ENCODE data around the gene BEND3. TPM values are rescaled to one million over a fixed set of nuclear protein-coding genes. Genes with fewer than 3 reads are reported as not detected.

BEND3 gene
- total and polyA plus RNA-seq, 8 donors, result 0.58 to 10.4 (median 2.5) TPM

DNA sequence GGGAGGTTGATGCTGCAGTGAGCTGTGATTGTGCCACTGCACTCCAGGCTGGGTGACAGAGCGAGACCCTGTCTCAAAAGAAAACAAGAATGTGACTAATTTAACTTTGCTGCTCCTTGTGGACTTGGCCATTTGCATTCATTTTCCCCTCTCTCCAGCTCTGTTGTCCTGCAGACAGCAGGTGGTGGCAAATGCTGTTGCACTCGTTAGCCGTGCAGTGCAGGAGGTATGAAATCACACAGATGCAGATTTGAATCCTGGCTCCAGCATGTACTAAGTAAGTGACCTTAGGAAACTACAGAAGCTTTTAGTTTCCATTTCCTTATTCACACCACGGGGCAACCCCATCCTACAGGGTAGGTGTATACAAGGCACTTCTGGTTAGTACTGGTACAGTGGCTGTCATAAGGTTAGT, 9.6 kb upstream of the BEND3 start:
- H3K9me3 ChIP-seq, result no peaks in the 10 kb centered on the region
- DNase-seq, result no peak
- H3K4me1 ChIP-seq, result no peaks in the 10 kb centered on the region
- intact Hi-C loops (cut with DNase I; ENCODE audit: low total_unique reads), result no loop called here
- TF ChIP-seq EP300 (IDR thresholded peaks at IDR 0.05), result no peak
- TF ChIP-seq POLR2AphosphoS5 (IDR thresholded peaks at IDR 0.05), result no peak
- no peak for TF ChIP-seq POLR2A (IDR thresholded peaks at IDR 0.05)
- TF ChIP-seq CTCF (IDR thresholded peaks at IDR 0.05), result no peak
- H3K4me3 ChIP-seq, result no peak overlapping the region
- 35 to 50% (median 44%) methylated on average over 4 of the region's 4 CpGs for WGBS, 5 donors
- H3K36me3 ChIP-seq, result no peaks in the 10 kb centered on the region
- no peak overlapping the region for H3K27ac ChIP-seq
- H3K27me3 ChIP-seq, result no peaks in the 10 kb centered on the region

DNA sequence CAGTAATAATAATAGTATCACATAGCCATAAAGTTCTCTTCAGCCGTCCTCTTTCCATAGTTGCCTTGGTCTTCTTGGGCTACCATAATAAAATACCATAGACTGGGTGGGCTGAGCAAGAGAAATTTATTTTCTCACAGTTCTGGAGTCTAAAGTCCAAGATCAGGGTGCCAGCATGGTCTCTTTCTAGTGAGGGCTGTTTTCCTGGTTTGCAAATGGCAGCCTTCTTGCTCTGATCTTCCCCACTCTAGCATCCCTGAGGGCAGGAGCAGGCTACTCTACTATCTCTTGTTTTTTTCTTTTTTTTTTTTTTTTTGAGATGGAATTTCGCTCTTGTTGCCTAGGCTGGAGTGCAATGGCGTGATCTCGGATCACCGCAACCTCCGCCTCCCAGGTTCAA, 8.2 kb upstream of the BEND3 start:
- Histone ChIP-seq H3K9me3 (no peaks in the 10 kb centered on the region), H3K4me1 (no peaks in the 10 kb centered on the region), H3K36me3 (no peaks in the 10 kb centered on the region), H3K4me3 (no peak overlapping the region), H3K27me3 (no peaks in the 10 kb centered on the region), H3K27ac (no peak overlapping the region)
- DNase-seq, result no peak
- intact Hi-C loops (cut with DNase I; ENCODE audit: low total_unique reads), result no loop called here
- TF ChIP-seq POLR2A (IDR thresholded peaks at IDR 0.05) (no peak), CTCF (IDR thresholded peaks at IDR 0.05) (no peak), POLR2AphosphoS5 (IDR thresholded peaks at IDR 0.05) (no peak), EP300 (IDR thresholded peaks at IDR 0.05) (no peak)
- 90 to 100% (median 98%) methylated on average over 6 of the region's 6 CpGs for WGBS, 5 donors

DNA sequence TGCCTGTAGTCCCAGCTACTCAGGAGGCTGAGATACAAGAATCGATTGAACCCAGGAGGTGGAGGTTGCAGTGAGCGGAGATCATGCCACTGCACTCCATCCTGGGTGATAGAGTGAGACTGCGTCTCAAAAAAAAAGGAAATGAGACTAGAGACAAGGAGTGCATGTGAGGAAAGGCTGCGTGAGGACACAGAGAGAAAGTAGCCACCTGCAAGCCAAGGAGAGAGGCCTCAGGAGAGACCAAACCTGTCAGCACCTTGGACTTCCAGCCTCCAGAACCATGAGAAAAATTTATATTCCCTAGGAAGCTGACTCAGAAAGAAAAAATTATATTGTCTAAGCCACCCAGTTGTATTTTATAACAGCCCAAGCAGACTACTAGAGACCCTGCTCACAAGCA, 7.4 kb upstream of the BEND3 start:
- 91 to 95% (median 94%) methylated on average over 4 of the region's 4 CpGs for WGBS, 5 donors
- Histone ChIP-seq H3K36me3 (no peaks in the 10 kb centered on the region), H3K27me3 (peaks cover 0 to 6% (median 0%) of the 10 kb centered on the region in 3 donors), H3K9me3 (no peaks in the 10 kb centered on the region), H3K4me3 (no peak overlapping the region), H3K27ac (no peak overlapping the region), H3K4me1 (no peaks in the 10 kb centered on the region)
- intact Hi-C loops (cut with DNase I; ENCODE audit: low total_unique reads), result no loop called here
- no peak for TF ChIP-seq POLR2A (IDR thresholded peaks at IDR 0.05)
- TF ChIP-seq CTCF (IDR thresholded peaks at IDR 0.05), result no peak
- TF ChIP-seq EP300 (IDR thresholded peaks at IDR 0.05), result no peak
- no peak for TF ChIP-seq POLR2AphosphoS5 (IDR thresholded peaks at IDR 0.05)
- no peak for DNase-seq

GRCh38 chr6:107121964-107122495, 6.7 kb upstream of the BEND3 start:
- TF ChIP-seq POLR2AphosphoS5 (IDR thresholded peaks at IDR 0.05), result no peak
- TF ChIP-seq EP300 (IDR thresholded peaks at IDR 0.05), result no peak
- no peak for TF ChIP-seq CTCF (IDR thresholded peaks at IDR 0.05)
- TF ChIP-seq POLR2A (IDR thresholded peaks at IDR 0.05), result no peak
- Histone ChIP-seq H3K4me3 (no peak overlapping the region), H3K4me1 (peaks cover 0 to under 1% (median 0%) of the 10 kb centered on the region in 4 donors), H3K27ac (no peak overlapping the region), H3K9me3 (no peaks in the 10 kb centered on the region), H3K27me3 (peaks cover 0 to 13% (median 0%) of the 10 kb centered on the region in 3 donors), H3K36me3 (no peaks in the 10 kb centered on the region)
- no peak for DNase-seq
- intact Hi-C loops (cut with DNase I; ENCODE audit: low total_unique reads), result no loop called here
- WGBS, 5 donors, result 77 to 82% (median 82%) methylated on average over 8 of the region's 8 CpGs

Data from stomach (tissue), 9 donors.